Upper lobe of left lung (tissue), 4 donors: Measurements from ENCODE around the gene PRKAR1A.

Experiments
- CTCF ChIP-seq, 6 experiments: fragments of 450-650 bp in 4 of 6; fragments of 200-600 bp in 2 of 6; sonication (generic) in 2 of 6; IDR thresholded peaks; one replicate each; pipeline ENCODE4 v1.5.1; 2016 to 2019; ENCODE audit warnings: antibody characterized with exemption in 6 of 6
- POLR2A ChIP-seq, 4 donors: fragments of 450-650 bp; IDR thresholded peaks; one replicate each; pipeline ENCODE4 v1.5.1; 2016 to 2017; ENCODE audit warnings: antibody characterized with exemption in 4 of 4, mild to moderate bottlenecking in 2 of 4

- TF ChIP-seq CTCF (IDR thresholded peaks at IDR 0.05) (no peak), POLR2A (IDR thresholded peaks at IDR 0.05) (no peak)
These were observed 1.7 kb downstream of the PRKAR1A start for GRCh38 chr17:68513932-68514331.
